NCI-H510A (cell line): Measurements from ENCODE around the gene GGA3.
A peak's percentile ranks its signal among the peaks of the same experiment; 100 is the strongest.

Experiments used
- DNase-seq: peaks from one replicate; lab custom pipeline; 2025; lab: John Stamatoyannopoulos, UW

The GGA3 gene

DNA sequence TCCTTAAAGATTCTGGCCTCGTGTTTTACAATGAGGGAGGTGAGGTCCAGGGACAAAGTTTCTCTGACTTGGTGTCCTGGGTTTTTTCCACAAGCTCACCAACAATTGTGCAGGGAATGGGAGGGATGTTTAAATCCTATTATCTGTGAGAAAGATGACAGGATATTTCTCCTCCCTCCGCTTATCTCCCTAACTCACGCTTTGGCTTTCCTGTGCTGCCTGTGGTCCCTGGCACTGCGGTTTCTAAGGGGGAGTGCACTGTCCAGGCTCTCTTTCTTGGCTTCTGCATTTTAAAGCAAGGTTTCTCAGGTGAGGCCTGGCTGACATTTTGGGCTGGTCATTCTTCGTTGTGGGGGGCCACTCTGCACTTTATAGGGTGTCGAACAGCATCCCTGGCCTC lies 16.4 kb downstream of the GGA3 start:
- no peak for DNase-seq

DNA sequence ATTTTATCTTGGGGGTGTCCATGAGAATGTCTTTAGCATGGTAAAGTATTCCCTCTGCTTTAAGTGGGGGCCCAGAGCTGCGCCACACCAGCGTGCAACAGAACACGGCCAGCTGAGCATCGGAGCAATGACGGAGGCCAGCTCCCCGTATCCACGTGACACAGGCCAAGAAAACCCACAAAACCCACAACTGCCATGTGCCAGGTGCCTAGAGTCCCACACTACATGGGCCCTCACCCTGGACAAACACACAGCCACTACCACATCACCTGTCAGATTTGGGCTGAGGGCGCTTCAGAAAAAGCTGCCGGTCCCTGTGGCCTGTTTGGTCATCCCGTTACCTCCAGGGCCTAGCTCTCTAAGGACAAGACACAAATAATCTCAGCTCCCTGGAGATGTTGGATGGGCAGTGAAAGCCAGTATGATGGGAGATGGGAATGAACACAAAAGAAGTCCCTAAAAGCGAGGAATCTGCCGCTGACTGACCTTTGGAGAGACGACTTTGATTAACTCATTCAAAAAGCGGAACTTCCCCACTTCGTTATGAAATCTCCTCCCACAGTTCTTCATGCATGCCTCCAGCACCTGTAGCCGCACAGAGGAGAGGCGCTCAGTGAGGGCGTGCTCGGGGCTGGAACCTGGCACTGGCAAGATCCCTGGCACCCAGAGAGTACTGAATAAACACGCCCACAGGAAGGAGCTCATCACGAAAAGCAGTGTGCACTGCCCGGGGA lies 17.1 kb downstream of the GGA3 start:
- DNase-seq = no peak

DNA sequence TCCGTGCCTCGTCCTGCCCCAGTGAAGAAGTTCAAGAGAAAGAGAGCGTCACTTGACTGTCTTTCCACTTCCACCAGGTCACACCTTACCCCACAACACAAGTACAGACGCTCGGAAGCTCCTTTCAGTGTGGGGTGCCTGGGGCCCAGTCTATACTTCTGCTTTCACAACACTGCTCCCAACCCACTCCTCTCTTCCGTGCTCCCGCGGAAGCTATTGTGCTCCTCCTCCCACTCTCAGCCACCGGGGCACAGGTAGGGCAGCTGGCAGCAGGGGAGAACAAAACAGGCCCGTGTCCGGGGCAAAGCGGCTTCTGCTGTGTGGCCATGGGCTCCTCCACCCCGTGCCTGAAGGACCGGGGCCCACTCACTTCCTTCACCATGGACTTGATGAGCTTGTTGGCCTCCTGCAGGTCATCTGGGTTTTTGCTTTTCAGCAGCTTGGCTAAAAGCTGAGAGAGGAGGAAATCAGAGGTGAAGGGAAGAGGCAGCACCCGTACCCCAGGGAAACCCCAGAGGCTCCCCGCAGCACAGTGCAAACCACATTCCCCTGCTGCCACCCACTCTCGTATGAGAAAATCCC lies 18.9 kb downstream of the GGA3 start:
- no peak for DNase-seq

DNA sequence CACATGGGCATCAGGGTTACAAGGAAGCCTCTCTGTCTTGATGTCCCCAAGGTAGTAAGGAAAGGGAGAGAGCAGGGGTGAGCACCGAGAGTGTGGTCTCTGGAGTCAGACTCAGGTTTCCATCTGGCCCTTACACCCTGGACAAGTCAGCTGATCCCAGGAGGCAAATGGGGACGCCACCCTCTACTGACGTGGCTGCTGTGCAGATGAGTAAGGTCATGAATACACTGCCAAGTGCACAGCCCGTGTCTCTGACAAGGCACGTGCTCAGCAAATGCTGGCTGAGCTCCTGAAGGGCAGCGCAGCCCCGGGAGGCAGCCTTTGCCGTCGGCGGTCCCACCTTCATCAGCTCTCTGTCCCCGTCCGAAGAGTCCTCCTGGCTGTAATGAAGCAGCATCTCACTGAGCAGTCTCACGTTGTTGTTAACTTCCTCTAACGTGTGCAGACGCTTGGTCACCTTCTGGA lies 19.4 kb downstream of the GGA3 start:
- DNase-seq = no peak

DNA sequence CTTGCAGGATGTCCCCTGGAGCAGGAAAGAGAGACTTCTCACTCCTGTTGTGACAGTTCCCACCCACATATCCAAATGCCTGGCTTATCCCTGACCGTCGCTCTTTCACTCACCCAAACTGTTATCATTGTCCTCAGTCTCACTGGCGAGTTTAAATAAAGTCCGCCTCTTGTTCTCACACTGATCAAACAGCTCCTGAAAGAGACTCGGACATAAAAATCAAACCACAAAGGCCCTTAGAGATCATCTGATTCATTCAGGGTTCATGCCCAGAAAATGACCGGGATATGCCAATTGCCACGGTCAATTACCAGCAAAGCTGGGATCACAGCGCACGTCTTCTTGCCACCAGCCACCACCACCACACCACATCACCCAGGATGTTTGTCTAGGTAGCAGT lies 19.9 kb downstream of the GGA3 start:
- no peak for DNase-seq

DNA sequence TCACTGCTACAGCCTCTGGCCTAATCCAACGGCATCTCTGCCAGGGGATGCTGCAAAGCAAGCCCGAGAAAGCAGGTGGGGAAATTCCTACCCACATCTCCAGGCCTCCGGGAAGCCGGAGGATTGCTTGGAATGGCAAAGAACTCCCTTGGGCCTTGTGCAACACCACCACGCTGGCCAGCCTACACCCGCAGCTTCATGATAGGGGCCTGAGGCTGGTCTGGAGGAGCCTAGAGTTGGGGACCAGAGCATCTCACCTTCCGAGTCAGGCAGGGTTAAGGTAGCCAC lies 20.3 kb downstream of the GGA3 start:
- no peak for DNase-seq

DNA sequence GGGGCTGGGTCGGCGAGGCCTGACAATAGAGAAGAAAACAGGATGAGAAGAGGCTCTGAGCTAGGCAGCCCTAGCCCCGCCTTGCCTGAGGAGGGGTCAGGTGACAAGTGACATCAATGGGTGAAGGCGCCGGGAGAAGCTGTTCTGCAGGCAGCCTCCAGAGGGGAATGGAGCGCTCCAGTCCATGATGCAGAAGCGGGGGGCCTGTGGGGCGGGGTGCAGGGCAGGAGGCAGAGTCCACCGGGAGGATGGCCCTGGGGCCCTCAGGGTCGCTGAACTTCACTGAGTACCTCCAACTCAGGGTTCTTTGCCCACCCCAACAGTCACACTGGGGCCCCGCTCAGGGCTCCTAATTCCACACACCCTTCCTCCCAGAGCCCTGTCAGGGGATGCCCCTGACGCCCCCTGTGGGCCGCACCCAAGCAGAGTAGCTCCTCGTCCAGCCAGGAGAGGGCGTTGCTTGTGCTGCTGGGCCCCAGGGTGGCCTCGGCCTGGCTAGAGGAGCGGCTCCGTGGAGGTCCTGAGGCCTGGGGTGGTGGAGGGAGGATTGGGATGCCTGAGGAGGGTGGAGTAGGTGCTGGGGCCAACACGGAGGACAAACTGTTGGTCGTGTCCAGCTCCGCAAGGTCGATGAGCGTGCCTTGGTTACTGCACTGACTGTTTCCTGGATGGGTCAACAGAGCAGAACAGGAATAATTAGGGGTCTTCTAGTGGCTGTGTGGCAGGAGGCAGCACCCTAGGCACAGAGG lies 20.8 kb downstream of the GGA3 start:
- DNase-seq = peak; percentile 45

DNA sequence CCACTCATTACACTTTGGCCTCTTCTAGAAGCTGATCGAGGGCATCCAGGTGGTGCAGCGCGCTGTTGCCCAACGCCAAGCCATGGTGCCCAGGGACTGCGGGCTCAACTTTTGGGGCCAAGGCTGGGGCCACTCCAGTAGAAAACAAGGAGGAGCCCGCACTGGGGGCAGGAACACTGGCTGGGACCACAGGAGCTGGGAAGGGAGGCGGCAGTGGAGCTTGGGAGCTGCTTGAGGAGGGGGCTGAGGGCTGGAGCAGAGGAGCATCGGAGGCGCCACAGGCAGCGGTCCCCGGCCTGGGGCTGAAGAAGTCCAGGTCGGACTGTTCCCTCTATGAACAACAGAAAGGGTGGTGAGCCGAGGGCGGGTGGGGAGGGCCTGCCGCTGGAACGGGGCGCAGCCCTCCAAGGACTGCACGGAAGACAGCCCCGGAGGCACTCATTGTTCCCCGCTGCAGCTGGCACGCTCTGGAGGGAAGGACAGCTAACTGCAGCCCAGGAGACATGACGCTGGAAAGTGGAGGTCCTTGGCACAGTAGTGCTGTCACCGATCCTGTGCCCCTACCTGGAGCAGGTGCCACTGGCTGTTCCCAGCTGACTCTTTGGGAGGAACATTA lies 21.5 kb downstream of the GGA3 start:
- no peak for DNase-seq

DNA sequence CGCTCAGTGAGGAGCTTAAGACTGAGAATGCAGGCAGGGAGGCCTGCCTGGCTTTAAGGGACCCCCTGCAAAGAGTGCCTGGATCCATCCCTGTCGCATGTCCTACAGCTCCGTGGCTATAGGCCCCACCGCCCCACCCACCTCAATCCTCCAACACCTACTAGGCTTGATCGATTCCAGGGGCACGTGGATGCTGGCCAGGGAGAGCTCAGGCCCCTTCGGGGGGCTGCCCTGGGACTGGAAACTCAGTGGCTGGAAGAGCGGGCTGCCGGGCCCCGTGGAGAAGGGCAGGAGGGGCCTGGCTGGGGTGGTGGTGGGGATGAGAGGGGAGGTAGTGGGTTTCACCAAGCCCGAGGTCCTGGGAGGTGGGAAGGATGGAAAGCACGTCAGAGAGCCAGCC lies 22.2 kb downstream of the GGA3 start:
- no peak for DNase-seq

DNA sequence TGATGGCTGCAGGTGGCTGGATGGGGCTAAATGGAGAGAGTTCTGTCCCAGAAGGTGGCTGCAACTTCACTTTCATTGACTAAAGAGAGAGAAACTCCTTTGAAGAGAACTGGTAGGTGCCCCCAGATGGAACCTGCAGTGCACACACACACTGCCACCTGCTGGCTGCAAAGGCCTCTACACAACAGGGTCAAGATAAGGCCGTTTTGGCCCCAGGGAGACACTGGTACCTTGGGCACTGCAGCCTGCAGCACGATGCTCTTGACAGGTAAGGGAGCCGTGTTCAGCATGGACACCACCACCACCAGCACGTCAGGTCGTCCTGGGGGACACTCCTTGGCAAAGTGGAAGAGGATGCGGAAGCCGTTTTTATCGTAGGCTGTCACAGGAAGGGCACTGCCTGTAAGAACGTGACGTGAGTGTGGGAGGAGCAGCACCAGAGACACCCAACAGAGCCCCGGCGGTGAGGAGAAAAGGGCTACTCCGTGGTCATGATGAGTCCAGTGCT lies 22.7 kb downstream of the GGA3 start:
- DNase-seq = peak; percentile 14

DNA sequence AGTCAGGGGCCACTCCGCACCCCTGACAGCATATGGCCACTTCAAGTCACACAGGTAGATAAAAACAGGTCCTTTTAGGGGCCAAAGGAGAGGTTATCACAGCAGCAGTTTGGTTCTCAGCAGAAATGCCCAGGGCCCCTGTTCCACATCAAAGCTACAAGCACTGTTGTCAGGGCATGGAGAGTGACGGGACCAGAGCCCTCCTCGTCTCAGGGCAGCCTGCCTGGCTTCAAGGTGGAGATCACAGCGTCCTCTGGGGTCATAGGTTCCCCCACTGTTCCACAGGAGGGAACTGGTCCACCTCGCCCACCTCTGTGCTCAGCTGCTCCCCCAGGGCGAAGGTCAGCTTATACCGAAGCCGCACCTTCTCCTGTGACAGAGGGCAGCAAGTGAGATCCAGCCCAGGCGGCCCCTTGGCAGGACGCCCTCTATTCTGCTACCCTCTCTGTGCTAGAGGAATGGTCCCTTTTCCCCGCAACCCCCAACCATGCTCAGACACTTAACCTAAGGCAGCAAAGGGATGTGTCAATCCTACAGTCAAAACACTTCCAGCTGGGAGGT lies 23.3 kb downstream of the GGA3 start:
- no peak for DNase-seq

DNA sequence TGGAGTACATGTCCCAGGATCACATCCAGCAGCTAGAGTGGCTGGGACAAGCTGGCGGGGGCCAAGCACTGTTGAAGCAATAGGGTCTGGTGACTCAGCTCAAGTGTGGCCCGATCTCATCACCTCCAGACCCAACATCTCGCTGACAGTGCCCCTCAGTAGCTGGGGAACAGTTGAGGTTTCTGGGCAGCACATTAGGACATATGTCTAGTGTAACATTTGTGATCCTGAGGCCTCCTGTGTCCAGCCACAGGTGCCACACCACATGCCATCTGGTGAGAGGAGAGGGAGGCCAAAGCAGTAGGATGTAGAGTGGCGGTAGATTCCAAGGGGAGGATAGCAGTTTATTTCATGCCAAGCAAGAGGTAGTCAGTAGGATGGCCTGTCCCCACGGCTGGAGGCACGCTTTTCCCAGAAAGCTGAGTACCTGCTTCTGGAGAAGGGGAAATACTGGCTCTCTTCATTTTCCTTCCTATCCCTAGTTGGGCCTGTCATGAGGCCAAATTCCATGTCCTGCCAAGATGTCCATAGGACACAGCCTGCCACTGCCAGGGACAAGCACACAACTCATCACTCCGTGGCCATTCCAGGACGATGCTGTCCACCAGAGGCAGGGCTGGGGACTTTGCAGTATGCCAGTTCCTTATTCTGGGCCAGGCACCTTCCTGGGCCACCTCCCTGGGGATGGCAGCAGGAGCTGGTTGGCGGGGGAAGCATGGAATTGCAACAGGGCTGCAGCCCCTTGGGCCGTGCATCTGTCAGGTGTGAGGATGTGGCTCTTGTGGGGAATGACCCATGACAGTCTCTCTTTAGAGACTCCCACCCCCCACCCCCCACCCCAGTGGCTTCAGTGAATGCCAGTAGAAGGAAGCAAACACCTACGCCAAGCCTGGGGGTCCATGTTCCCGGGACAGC lies 24.0 kb downstream of the GGA3 start:
- DNase-seq = no peak

DNA sequence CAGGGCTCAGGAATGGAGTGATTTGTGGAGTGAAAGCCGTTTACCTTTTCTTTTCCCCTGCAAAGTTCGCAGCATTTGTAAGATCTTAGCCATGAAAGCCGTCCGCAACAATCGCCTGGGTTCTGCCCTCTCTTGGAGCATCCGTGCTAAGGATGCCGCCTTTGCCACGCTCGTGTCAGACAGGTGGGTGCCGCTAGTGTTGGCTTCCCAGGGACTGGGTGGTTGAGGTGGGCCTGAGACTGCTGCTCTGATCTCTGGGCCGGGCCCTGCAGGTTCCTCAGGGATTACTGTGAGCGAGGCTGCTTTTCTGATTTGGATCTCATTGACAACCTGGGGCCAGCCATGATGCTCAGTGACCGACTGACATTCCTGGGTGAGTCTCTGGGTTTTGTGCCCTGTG lies 28.6 kb downstream of the GGA3 start:
- no peak for DNase-seq

DNA sequence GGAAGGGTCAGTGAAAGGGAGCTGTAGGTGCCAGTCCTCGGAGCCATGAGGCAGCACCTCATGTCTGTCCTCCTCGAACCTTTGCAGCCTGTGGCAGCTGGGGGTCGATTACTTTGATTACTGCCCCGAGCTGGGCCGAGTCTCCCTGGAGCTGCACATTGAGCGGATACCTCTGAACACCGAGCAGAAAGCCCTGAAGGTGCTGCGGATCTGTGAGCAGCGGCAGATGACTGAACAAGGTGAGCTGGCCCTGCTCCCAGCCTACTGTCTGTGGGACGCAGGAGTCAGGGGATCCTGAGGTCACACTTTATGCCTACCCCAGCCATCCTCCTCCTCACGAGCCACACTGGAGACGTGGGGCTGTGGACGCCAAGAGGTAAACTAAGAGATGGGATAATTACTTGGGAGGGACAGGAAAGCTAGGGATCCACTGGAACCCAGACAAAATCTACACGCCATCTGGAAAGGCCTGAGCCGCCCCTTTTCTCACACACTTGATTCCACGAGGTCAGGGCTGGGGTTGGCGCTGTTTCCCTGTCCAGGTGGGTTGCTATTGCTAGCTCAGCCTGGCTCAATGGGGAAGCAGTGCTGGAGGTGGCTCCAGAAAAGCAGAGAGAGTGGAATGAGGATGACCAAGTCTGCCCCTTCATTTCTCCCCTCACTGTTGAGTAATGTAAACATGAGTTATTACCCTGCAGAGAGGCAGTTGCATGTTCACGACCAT lies 29.5 kb downstream of the GGA3 start:
- no peak for DNase-seq

DNA sequence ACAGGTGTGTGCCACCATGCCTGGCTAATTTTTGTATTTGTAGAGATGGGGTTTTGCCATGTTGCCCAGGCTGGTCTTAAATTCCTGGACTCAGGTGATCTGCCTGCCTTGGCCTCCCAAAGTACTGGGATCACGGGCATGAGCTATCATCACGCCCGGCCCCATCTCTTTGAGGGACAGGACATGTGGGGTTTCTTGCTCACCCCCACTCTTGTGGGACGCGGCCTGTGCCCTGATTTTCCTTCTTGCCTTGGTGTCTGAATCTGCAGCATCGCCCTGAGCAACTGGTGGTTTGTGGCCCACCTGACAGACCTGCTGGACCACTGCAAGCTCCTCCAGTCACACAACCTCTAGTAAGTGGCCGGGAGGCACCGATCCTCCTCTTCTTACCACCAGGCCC lies 30.3 kb downstream of the GGA3 start:
- DNase-seq = no peak

DNA sequence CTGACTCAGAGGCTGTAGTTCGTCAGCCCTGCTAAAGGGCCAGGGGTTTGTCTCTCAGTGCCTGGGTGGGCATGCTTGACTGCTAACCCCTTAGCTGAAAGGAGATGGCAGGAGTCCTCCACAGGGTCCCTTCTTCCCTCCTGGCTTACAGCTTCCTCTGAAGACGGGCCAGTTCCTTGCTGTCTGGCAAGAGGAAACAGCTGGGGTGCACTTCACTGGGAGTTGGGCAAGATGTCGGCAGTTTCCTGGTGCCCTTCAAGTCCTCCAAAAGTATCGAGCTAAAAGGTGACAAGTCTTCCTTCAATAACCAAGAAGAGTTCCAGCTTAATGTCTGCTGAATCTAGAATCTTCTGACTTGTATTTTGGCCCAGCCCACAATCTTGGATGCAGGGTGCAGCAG lies 32.6 kb downstream of the GGA3 start:
- DNase-seq = no peak

DNA sequence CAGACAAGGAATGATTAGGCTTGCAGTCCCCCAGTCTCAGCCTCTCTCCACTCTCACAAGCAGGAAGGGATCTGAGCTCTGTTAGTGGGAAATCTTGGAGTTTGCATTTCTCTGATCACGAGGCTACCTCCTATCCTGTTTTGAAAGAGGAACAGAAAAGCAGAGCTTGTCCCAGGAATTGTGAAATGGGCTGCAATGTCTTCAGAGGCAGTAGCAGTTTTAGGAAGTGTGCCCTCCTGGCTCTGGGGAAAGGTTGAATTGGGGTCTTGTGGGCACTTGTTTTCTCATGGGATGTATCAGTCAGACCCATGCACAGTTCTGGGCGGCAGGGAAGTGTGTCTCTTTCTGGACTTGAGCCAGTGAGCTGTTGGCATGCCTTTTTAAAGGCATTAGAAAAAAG lies 33.1 kb downstream of the GGA3 start:
- no peak for DNase-seq

DNA sequence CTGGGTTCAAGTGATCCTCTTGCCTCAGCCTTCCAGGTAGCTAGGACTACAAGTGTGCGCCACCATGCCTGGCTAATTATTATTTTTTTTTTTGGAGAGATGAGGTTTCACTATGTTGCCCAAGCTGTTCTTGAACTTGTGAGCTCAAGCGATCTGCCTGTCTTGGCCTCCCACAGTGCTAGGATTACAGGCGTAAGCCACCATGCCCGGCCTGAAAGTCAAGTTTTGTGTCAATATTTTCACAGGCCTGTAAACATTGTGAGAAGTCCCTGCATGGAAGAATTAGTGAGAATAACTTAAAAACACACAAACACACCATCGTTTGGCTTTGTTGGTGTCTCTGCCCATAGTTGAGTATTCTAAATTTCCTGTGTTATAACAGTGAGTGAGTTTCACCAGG lies 33.7 kb downstream of the GGA3 start:
- no peak for DNase-seq

DNA sequence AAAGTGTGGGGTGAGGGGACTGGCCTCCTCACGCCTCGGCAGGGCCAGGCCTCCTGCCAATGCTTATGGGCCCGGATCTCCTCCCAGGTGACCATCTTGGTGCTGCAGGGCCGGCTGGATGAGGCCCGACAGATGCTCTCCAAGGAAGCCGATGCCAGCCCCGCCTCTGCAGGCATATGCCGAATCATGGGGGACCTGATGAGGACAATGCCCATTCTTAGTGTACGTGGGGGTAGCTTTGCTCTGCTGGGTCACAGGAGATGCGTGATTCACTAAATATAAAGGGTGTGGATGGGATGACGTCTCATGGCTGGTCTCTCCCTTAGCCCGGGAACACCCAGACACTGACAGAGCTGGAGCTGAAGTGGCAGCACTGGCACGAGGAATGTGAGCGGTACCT lies 36.4 kb downstream of the GGA3 start:
- no peak for DNase-seq

DNA sequence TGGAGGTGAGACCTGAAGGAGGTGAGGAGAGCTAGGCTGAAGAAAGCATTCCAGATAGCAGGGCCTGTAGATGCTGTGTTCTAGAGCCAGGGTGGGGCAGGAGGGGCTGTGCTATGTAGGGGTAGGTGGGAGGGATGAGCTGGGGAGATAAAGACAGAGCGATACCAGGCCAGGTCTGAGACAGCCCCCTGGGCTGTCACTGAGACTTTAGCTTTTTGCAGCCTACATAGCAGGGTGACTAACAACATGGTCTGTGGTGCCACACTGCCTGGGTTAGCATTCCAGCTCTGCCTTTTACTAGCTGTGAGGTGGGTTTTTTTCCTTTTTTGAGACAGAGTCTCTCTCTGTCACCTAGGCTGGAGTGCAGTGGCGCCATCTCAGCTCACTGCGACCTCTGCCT lies 41.6 kb downstream of the GGA3 start:
- no peak for DNase-seq

DNA sequence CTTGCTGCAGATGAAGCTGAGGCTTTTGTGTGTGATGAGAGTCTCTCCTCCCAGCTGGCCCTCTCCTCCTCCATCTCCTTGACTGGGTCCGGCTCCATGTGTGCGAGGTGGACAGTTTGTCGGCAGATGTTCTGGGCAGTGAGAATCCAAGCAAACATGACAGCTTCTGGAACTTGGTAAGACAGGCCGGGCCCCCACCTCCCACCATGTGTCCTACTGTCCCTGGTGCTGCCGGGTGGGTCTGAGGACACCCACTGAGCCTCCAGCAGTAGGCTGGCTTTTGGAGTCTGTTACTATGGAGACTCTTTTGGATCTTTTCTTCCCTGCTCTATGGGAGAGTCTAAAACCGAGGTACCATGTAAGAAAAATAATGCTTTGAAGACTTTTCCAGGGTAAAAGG lies 43.3 kb downstream of the GGA3 start:
- DNase-seq = no peak
